ENCODE results near the gene RNF135.
"Not testable (repeated sequence)": the region's sequence is repeated elsewhere in the genome, so short reads cannot be mapped to it uniquely, and the experiment has no call there.

The RNF135 gene

GRCh38 chr17:31007695-31008373 lies 37.0 kb downstream of the RNF135 start:
- no peak for DNase-seq (ENCODE audit: low read depth)
- no peaks in the 10 kb centered on the region for H3K27me3 ChIP-seq (replicated peaks; ENCODE audit: control insufficient read depth, insufficient read depth, low read length)
- H3K9ac ChIP-seq (ENCODE audit: low read length), result peak overlapping the region; percentile 84
- H3K9me3 ChIP-seq (ENCODE audit: control insufficient read depth, low read length), result no peaks in the 10 kb centered on the region
- peaks cover 16% of the 10 kb centered on the region for H3K36me3 ChIP-seq (ENCODE audit: control insufficient read depth, insufficient read depth, low read length, severe bottlenecking)
- H3K4me3 ChIP-seq (ENCODE audit: low read length), result peak overlapping the region; percentile 80
- H3K4me1 ChIP-seq (ENCODE audit: control insufficient read depth, insufficient read depth, low read length), result peaks cover 4% of the 10 kb centered on the region

- no peaks in the 10 kb centered on the region for H3K9me3 ChIP-seq (ENCODE audit: control insufficient read depth, low read length)
- DNase-seq (ENCODE audit: low read depth), result no peak
- peaks cover 4% of the 10 kb centered on the region for H3K4me1 ChIP-seq (ENCODE audit: control insufficient read depth, insufficient read depth, low read length)
- H3K36me3 ChIP-seq (ENCODE audit: control insufficient read depth, insufficient read depth, low read length, severe bottlenecking), result peaks cover 13% of the 10 kb centered on the region
- H3K27me3 ChIP-seq (replicated peaks; ENCODE audit: control insufficient read depth, insufficient read depth, low read length), result no peaks in the 10 kb centered on the region
- H3K4me3 ChIP-seq (ENCODE audit: low read length), result peak overlapping the region; percentile 80
- H3K9ac ChIP-seq (ENCODE audit: low read length), result peak overlapping the region; percentile 84
Measured at GRCh38 chr17:31008374-31009041, 37.7 kb downstream of the RNF135 start.

DNA sequence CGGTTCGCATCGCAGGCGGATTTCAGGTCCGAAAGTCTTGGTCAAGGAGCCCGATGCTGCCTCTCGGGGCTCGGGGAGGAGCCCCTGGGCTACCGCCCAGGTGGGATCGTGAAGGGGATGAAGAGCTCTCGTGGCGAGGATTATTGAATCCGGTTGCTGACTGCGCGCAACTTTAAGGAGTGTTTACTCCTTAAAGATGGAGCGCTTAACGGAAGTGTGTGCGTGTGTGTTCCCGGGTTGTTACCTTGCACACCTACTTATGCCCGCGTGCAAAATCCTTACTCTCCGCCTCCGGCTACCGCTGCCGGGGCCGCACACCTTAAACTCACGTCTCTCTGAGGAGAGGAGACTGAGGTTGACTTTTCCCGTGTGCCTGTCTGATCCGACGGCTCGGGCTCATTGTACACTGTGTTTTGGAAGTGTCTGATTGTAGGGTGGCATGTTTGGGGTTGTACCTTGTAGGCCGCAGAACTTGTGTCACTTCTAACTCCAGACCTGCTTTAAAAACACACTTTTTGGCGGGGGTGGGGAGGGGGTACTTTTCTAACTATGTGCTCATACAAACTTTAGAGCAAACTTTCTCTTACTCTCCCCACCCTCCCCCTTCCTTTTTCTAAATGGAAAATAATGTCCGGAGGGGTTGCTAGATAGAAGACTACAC lies 38.3 kb downstream of the RNF135 start:
- Histone ChIP-seq H3K4me3 (ENCODE audit: low read length) (peak overlapping the region; percentile 80), H3K36me3 (ENCODE audit: control insufficient read depth, insufficient read depth, low read length, severe bottlenecking) (peaks cover 10% of the 10 kb centered on the region), H3K9ac (ENCODE audit: low read length) (peak overlapping the region; percentile 84)
- DNase-seq (ENCODE audit: low read depth); H3K4me1 ChIP-seq (ENCODE audit: control insufficient read depth, insufficient read depth, low read length); H3K9me3 ChIP-seq (ENCODE audit: control insufficient read depth, low read length); H3K27me3 ChIP-seq (replicated peaks; ENCODE audit: control insufficient read depth, insufficient read depth, low read length): not testable (repeated sequence)

- H3K36me3 ChIP-seq (ENCODE audit: control insufficient read depth, insufficient read depth, low read length, severe bottlenecking); H3K9me3 ChIP-seq (ENCODE audit: control insufficient read depth, low read length); DNase-seq (ENCODE audit: low read depth); H3K27me3 ChIP-seq (replicated peaks; ENCODE audit: control insufficient read depth, insufficient read depth, low read length); H3K4me1 ChIP-seq (ENCODE audit: control insufficient read depth, insufficient read depth, low read length): not testable (repeated sequence)
- Histone ChIP-seq H3K4me3 (ENCODE audit: low read length) (peak overlapping the region; percentile 33), H3K9ac (ENCODE audit: low read length) (peak overlapping the region; percentile 41)
Measured at GRCh38 chr17:31010014-31010413, 39.2 kb downstream of the RNF135 start.

DNA sequence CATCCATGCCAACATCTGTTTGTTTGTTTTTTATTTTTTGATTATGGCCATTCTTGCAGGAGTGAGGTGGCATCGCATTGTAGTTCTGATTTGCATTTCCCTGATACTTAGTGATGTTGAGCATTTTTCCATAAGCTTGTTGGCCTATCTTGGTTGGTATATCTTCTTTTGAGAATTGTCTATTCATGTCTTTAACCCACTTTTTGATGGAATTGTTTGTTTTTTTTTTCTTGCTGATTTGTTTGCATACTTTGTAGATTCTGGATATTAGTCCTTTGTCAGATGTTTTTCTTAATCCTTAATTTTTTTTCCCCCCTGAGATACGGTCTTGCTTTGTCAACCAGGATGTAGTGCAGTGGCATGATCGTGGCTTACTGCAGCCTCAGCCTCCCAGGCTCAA lies 43.0 kb downstream of the RNF135 start:
- no peaks in the 10 kb centered on the region for H3K36me3 ChIP-seq (ENCODE audit: control insufficient read depth, insufficient read depth, low read length, severe bottlenecking)
- H3K27me3 ChIP-seq (replicated peaks; ENCODE audit: control insufficient read depth, insufficient read depth, low read length), result no peaks in the 10 kb centered on the region
- no peaks in the 10 kb centered on the region for H3K4me1 ChIP-seq (ENCODE audit: control insufficient read depth, insufficient read depth, low read length)
- H3K4me3 ChIP-seq (ENCODE audit: low read length), result no peak overlapping the region
- H3K9me3 ChIP-seq (ENCODE audit: control insufficient read depth, low read length), result no peaks in the 10 kb centered on the region
- no peak for DNase-seq (ENCODE audit: low read depth)
- H3K9ac ChIP-seq (ENCODE audit: low read length), result no peak overlapping the region

DNA sequence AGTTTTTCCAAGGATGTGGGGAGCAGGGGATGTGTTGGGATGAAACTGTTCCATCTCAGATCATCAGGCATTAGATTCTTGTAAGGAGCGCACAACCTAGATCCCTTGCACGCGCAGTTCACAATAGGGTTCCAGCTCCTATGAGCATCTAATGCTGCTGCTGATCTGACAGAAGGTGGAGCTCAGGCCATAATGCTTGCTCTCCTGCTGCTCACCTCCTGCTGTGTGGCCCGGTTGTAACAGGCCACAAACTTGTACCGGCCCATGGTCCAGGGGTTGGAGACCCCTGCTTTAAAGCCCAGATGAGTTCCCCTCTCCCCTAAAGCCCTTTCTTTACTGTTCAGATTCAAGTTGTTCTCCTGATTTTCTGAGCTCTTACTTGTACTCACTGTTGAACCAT lies 44.8 kb downstream of the RNF135 start:
- Histone ChIP-seq H3K36me3 (ENCODE audit: control insufficient read depth, insufficient read depth, low read length, severe bottlenecking) (no peaks in the 10 kb centered on the region), H3K4me3 (ENCODE audit: low read length) (no peak overlapping the region), H3K27me3 (replicated peaks; ENCODE audit: control insufficient read depth, insufficient read depth, low read length) (no peaks in the 10 kb centered on the region), H3K9ac (ENCODE audit: low read length) (no peak overlapping the region), H3K9me3 (ENCODE audit: control insufficient read depth, low read length) (no peaks in the 10 kb centered on the region), H3K4me1 (ENCODE audit: control insufficient read depth, insufficient read depth, low read length) (peaks cover 2% of the 10 kb centered on the region)
- DNase-seq (ENCODE audit: low read depth), result no peak

- H3K9me3 ChIP-seq (ENCODE audit: control insufficient read depth, low read length), result no peaks in the 10 kb centered on the region
- no peak for DNase-seq (ENCODE audit: low read depth)
- H3K9ac ChIP-seq (ENCODE audit: low read length), result no peak overlapping the region
- H3K27me3 ChIP-seq (replicated peaks; ENCODE audit: control insufficient read depth, insufficient read depth, low read length), result no peaks in the 10 kb centered on the region
- H3K4me1 ChIP-seq (ENCODE audit: control insufficient read depth, insufficient read depth, low read length), result peaks cover 2% of the 10 kb centered on the region
- H3K4me3 ChIP-seq (ENCODE audit: low read length), result no peak overlapping the region
- H3K36me3 ChIP-seq (ENCODE audit: control insufficient read depth, insufficient read depth, low read length, severe bottlenecking), result no peaks in the 10 kb centered on the region
Measured at GRCh38 chr17:31019004-31019403, 48.2 kb downstream of the RNF135 start.

GRCh38 chr17:31023171-31023570 lies 52.3 kb downstream of the RNF135 start:
- H3K27me3 ChIP-seq (replicated peaks; ENCODE audit: control insufficient read depth, insufficient read depth, low read length); H3K9me3 ChIP-seq (ENCODE audit: control insufficient read depth, low read length); H3K4me1 ChIP-seq (ENCODE audit: control insufficient read depth, insufficient read depth, low read length); H3K9ac ChIP-seq (ENCODE audit: low read length); H3K4me3 ChIP-seq (ENCODE audit: low read length); H3K36me3 ChIP-seq (ENCODE audit: control insufficient read depth, insufficient read depth, low read length, severe bottlenecking); DNase-seq (ENCODE audit: low read depth): not testable (repeated sequence)

- DNase-seq (ENCODE audit: low read depth), result no peak
- Histone ChIP-seq H3K9ac (ENCODE audit: low read length) (no peak overlapping the region), H3K4me3 (ENCODE audit: low read length) (no peak overlapping the region), H3K27me3 (replicated peaks; ENCODE audit: control insufficient read depth, insufficient read depth, low read length) (no peaks in the 10 kb centered on the region), H3K36me3 (ENCODE audit: control insufficient read depth, insufficient read depth, low read length, severe bottlenecking) (peaks cover 20% of the 10 kb centered on the region), H3K4me1 (ENCODE audit: control insufficient read depth, insufficient read depth, low read length) (no peaks in the 10 kb centered on the region), H3K9me3 (ENCODE audit: control insufficient read depth, low read length) (no peaks in the 10 kb centered on the region)
Measured at GRCh38 chr17:31031841-31032240, 61.0 kb downstream of the RNF135 start.

- H3K4me3 ChIP-seq (ENCODE audit: low read length); H3K4me1 ChIP-seq (ENCODE audit: control insufficient read depth, insufficient read depth, low read length); H3K27me3 ChIP-seq (replicated peaks; ENCODE audit: control insufficient read depth, insufficient read depth, low read length); DNase-seq (ENCODE audit: low read depth); H3K9me3 ChIP-seq (ENCODE audit: control insufficient read depth, low read length); H3K9ac ChIP-seq (ENCODE audit: low read length): not testable (repeated sequence)
- H3K36me3 ChIP-seq (ENCODE audit: control insufficient read depth, insufficient read depth, low read length, severe bottlenecking), result peaks cover 20% of the 10 kb centered on the region
Measured at GRCh38 chr17:31035611-31036010, 64.8 kb downstream of the RNF135 start.

GRCh38 chr17:31040837-31041236 lies 70.0 kb downstream of the RNF135 start:
- H3K27me3 ChIP-seq (replicated peaks; ENCODE audit: control insufficient read depth, insufficient read depth, low read length); H3K9me3 ChIP-seq (ENCODE audit: control insufficient read depth, low read length); H3K9ac ChIP-seq (ENCODE audit: low read length); DNase-seq (ENCODE audit: low read depth); H3K4me3 ChIP-seq (ENCODE audit: low read length); H3K36me3 ChIP-seq (ENCODE audit: control insufficient read depth, insufficient read depth, low read length, severe bottlenecking); H3K4me1 ChIP-seq (ENCODE audit: control insufficient read depth, insufficient read depth, low read length): not testable (repeated sequence)

Data from adipocyte (in vitro differentiated cells).